ENCODE data around the gene STAT6.
"Not testable (repeated sequence)": the region's sequence is repeated elsewhere in the genome, so short reads cannot be mapped to it uniquely, and the experiment has no call there.

STAT6 gene

DNA sequence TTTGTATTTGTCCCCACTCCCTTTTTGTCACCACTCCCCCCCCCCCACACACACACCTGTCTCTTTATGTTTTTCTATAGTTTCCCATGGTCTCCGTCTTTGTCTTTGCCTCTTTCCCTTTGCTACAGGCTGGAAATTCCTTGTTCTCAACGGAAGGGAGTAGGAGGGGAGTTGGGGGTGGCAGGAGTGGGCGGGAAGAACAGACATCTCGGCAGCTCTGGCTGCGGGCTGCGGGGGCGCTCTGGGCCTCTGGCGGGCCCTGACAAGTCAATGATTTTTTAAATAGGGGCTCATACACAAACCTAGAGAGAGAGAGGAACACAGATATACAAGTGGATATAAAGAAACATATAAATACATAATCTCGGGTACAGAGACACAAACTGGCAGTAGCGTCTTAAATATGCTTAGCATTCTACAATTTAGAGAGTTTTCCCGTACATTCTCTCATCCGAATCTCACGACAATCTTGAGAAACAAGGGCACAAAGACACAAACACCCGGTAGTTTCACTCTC, 24.6 kb downstream of the STAT6 start:
- ATAC-seq, result no peak

DNA sequence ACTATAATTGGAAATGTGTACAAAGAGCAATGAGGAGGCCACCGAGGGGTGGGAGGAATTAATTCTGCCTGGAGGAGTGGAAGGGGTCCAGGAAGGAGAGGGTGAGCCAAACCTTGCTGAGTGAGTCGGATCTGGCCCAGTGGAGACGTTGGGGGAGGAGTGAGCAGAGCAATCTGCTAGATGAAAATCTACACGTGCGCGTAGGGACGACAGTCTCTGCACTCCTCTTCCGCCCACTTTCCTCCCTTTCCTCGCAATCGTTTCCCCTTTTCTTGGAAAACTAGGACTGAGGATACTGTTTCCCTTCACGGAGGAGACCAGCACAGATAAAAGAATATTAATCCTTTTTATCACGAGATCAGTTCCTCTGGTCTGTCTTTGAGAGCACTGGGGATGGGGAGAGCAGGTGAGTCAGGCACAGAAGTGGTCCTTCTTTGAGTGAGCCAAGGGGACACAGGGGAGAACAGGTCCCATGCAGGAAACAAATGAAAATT, 25.1 kb downstream of the STAT6 start:
- ATAC-seq, result no peak

DNA sequence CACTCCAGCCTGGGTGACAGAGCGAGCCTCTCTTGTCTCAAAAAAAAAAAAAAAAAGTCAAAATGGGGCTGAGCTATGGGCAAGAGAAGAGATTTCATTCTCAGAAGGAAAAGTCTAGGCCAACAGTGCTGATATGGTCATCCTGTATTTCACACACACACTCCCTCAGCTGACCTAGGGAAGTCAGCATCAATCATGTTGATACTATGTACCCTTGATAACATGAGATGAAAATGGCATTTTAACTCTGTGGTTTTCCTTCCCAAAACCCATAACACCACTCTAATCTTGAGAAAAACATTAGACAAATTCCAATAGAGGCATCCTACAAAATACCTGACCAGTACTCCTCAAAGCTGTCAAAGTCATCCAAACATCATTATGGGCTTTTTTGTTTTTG, 30.3 kb downstream of the STAT6 start:
- ATAC-seq, result no peak

DNA sequence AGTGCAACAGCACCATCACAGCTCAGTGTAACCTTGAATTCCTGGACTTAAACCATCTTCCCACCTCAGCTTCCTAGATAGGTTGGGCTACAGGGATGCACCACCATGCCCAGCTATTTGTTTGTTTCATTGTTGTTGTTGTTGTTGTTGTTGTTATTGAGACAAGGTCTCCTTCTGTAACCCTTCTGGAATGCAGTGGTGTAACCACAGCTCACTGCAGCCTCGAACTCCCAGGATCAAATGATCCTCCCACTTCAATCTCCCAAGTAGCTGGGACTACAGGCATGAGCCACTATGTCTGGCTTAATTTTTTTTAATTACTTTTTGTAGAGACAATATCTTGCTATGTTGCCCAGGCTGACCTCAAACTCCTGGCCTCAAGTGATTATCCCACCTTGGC, 31.3 kb downstream of the STAT6 start:
- ATAC-seq, result no peak

DNA sequence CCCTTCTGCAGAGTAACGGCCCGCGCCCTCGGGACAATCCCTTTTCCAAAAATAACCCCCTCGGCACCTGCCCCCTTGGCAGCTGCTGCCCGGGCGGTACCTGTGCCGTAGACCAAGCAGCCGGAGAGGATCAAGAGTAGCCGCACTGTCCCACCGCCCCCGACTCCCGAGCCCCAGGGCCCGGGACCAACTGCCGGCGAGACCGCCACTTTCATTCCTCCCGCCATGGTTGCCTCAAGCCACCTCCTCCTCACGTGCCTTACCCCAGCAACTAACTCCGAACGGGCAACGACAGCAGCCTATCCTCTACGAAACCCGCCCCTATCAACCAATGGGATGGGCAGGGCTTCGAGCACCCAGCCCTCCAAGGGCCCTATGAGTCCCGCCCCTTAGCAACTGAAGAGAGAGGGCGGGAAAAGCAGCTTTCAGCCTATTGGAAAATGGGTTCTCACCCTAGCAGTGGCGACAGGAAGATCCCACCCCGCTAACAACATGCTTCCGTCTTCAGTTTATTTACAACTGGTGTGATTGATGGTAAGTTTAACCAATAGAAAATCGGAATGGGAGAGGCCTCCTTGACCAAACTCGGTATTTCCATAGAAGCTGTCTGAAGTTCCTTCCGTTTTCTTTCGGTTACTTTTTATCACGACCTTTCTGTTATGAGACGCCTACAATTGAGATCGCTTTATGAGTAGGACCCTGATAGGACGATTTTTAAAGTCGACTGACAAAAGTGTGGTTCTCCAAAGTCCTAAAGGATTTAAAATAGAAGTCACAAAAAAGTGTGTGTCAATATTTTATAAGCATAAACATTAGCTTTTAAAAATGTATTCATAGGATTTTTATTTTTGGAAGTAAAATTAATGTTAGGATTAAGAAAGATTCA, 32.4 kb downstream of the STAT6 start, which contains the start of gene NEMP1:
NEMP1 (minus strand) TSS at position 273 of the 886 bp plus-strand sequence; CDS start at position 227, 46 bp downstream.
- ATAC-seq, result peak; percentile 96 to 97

DNA sequence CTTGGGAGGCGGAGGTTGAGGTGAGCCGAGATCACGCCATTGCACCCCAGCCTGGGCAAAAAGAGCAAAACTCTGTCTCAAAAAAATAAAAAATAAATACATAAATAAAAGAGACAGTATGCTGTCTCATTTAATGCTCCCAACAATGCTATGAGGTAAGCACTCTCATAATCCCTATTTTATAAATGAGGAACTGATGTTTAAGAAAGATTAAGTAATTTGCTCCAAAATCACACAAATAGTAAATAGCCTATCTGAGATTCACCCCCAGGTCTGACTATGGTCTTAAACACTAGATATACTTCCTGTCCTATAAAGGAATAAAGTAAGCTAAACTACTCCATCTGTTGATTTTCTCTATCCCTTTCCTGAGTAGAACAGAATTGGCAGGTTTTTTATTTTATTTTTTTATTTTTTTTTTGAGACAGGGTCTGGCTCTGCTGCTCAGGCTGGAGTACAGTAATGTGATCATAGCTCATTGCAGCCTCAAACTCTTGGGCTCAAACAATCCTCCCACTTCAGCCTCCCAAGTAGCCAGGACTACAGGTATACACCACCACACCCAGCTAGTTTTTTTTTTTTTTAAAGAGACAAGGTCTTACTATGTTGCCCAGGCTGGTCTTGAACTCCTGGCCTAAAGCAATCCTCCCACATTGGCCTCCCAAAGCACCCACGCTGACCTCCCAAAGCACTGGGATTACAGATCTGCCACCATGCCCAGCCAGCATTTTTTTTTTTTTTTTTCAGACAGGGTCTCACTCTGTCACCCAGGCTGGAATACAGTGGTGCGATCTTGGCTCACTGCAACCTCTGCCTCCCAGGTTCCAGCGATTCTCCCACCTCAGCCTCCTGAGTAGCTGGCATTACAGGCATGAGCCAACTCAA, 37.4 kb downstream of the STAT6 start:
- not testable (repeated sequence) for ATAC-seq

DNA sequence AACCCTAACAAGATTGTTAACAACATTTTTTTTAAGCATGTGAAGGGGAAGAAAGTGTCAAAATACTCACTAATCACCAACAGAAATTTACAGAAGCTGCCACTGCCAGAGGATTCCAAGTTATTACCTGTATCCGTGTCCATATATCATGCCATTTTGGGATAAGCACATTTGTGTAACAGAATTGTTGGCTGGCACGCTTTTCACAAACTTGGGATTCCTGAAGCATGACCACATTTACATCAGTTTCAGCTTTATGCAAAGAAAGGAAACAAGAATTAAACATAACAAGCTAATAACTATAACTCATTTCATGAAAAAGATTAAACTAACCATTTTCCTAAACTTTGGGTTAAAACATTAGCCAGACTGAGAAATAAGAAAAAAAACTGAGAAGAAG, 38.5 kb downstream of the STAT6 start:
- ATAC-seq, result no peak

DNA sequence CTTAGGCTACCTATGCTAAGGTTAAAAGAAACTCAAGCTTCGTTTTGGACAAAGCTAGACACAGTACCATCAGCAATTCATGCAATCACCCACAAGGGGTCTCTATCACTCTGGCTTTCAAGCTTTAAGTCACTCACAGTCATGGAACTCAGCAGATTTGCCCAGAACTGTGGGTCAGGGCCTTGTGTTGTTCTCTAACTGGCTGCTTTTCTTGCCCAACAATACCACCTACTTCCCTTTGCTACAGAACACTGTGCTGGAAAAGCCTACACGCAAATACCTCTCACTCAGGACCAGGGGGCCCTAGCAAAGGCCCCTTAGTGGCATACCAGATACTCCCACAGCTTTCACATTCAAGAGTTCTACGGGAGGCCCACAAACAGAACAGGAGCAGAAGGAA, 41.6 kb downstream of the STAT6 start:
- peak; percentile 89 to 90 for ATAC-seq

DNA sequence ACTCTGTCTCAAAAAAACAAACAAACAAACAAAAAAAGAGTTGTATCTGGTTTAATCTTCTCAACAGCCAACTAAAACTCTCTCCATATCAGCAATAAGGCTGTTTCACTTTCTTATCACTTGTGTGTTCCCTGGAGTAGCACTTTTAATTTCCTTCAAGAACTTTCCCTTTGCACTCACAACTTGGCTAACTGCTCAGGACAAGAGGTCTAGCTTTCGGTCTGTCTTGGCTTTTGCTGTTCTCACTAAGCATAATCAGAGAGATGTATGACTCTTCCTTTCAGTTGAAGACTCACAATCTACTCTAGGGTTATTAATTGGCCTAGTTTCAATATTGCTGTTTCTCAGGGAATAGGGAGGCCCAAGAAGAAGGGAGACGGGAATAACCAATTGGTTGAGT, 44.9 kb downstream of the STAT6 start:
- ATAC-seq, result peak in 1 of 2 donors; percentile 15

DNA sequence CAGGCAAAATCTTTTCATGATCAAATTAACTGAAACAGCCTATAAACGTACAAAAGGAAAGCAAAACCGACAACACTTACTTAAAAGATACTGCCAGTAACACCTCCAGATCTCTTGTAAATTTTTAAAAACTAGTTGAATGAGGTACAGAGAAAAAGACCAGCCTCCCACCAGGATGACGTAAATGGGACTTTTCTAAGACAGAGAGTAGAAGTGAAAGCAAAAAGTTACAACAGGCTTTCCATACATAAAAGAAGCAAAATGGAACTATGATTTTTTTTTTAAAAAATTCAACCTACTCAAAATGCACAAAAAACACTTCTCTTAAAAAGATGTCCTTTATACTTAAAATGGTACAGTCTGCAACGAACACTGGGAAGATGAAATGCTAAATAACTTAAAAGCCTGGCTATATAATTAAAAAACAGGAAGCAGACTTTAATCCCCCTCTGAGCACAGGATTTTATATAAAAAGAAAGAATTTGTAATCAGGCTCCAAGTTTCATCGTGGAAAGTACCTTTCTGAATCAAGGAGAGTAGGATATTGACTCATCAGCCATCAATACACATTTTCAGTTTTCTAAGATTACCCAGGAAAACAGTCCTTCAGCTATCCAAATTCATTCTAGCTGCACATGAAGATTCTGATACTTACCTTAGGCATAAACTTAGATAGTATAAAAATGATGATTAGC, 47.0 kb downstream of the STAT6 start:
- ATAC-seq, result peak; percentile 90 to 92

DNA sequence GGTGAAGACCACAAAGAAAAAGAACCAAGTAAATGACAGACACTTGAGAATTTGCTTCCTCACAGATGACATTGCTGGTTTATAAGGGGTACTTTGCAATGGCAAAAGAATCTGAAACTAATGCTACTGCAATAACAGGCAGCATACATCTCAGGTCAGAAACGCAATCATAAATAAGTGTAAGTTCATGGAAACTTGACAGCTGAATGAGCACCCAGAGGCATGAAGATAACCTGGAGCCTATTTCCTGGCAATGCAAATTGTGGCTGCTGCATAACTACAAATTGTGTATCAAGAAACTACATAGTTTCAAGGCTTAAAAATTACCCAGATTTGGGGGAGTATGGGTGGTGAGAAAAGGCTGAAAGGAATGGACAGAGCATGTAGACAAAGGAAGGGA, 52.7 kb downstream of the STAT6 start:
- no peak for ATAC-seq

DNA sequence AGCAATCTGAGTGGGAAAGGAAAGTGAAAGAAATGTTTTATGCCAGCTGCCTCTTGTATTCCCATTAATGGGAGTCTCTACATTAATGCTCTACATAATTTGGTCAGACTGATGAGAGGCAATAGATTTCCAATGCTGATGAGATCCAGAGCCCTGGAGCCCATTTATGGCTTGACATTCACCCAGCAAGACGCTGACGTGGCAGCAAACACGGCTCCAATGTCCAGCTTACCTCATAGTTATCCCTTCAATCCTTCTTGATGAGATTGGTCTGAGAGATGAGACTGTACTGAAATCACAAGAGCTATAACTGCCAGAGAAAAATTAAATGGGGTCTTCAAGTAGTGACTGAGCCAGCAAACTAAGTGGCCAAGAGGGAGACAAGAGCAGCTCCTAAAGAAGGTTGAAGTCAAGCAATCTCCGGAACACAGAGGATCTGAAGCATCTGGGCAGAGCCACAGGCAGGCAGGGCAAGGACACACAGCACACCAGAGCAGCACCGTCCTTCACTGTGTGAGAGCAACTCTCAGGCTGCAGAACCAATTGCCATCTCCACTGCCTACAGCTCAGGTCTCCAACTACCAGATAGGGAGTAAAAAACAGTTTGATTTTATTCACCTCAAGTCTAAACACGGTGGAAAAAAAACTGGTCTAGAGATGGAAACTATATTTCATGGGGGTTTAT, 54.0 kb downstream of the STAT6 start:
- ATAC-seq, result no peak

DNA sequence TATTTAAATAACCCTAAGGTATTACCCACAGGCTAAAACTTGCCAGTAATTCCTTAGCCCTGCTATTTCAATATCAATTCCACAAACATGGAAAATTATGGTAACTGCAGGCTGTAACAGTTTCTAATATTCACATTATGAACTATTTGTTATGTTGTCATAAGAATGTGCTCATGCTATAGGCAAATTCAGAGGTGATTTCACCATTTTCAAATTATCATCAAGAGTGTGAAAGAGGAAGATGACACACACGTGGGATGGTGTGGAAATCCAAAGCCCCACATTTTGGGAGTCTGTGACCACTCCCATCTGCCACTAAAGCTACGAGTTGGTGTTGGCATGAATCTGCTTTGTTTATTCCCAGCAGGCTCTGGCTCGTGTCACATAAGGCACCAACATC, 55.3 kb downstream of the STAT6 start:
- no peak for ATAC-seq

DNA sequence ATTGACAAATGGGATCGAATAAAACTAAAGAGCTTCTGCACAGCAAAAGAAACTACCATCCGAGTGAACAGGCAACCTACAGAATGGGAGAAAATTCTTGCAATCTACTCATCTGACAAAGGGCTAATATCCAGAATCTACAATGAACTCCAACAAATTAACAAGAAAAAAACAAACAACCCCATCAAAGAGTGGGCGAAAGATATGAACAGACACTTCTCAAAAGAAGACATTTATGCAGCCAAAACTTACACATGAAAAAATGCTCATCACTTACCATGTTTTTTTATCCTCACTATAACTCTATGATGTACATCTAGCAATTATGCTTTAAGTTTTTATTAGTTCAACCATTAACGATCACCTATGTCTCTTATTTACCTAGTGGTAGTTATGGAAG, 57.3 kb downstream of the STAT6 start:
- ATAC-seq, result not testable (repeated sequence)

DNA sequence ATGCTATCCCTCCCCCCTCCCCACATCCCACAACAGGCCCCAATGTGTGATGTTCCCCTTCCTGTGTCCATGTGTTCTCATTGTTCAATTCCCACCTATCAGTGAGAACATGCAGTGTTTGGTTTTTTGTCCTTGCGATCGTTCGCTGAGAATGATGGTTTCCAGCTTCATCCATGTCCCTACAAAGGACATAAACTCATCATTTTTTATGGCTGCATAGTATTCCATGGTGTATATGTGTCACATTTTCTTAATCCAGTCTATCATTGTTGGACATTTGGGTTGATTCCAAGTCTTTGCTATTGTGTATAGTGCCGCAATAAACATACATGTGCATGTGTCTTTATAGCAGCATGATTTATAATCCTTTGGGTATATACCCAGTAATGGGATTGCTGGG, 58.0 kb downstream of the STAT6 start:
- not testable (repeated sequence) for ATAC-seq

DNA sequence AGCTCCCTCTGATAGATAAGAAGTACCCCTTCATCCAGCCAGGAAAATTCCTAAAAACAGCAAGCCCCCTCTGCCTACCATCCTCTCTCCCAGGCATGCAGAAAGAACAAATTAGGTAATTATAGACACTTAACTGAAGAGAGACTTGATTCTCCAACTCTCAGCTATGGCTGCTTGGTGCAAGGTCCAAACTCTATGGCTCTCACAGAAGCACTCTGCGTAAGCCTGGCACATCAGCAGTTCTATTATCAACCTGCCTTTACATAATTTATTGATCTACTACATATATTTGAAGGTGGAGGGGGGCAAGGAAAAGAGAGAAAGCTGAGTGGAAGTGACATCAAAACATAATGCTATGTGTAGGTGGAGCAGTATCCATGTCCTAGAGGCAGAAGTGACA, 60.2 kb downstream of the STAT6 start:
- no peak for ATAC-seq

DNA sequence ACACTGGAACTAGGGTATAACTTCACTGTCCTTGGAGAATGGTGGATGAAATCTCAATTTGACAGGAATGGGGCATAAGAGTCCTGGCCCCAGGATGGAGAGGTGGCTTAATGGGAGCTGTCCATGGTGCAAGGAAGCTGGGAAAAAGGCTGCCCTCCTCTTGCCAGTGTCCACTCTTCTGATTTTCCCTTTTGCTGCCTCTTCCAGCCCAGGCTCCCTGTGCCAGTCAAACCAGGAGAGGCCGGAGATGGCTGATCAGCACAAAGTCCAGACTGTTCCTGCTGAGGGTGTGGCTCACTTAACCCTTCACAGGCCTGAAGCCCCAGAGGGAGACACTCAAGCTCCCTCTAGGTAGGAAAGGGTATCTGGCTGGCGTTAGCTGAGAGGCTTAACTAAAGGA, 61.3 kb downstream of the STAT6 start, which contains the start of gene MYO1A:
MYO1A (minus strand) TSS at position 240 of the 400 bp plus-strand sequence. CDS start 1,806 bp downstream, outside the sequence.
- no peak for ATAC-seq

DNA sequence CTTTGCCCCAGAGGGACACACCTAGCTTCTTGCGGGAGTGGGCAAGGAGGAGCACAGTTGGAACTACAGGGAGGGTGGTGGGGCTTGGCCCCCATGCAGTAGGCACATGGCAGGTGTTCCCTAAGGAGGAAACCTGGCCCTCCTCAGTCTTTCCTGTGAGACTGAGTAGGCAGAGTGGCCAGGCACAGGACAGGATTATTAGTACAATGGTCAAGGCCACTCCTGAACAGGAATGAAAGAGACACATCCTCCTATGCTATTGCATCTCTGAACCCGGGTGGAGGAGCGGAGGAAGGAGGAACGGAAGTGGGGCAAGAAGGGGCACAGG, 62.1 kb downstream of the STAT6 start:
- no peak for ATAC-seq

DNA sequence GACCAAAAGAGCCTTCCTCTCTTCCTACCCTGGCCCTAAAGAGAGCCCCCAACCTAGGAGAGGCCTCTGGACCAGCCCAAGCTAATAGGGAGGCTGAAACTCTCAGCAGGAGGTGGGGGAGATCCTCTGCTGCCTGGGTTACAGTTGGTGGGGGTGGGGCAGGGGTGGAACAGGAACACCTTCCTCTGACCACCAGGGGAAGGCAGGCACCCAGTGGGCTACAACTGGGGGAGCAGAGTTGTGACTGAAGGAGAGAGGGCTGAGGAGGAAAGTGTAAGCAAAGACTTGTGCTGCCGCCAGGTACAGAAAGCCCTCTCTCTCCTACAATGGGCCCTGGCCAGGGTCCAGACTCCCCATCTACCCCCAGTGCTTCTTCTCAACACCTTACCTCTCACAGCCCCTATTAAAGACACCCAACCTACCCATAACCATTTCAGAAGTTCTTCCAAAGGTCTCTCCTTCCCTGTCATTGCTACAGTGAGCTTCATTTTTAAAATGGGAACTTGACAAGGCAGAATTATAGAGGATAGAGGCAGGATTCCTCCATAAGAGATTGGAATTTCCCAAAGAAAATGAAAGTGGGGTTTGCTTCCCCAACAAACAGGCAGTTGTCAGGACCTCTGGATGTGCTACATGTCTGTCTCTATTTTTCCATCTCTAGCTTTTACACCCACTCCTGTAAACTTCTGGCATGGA, 62.6 kb downstream of the STAT6 start:
- ATAC-seq, result no peak

DNA sequence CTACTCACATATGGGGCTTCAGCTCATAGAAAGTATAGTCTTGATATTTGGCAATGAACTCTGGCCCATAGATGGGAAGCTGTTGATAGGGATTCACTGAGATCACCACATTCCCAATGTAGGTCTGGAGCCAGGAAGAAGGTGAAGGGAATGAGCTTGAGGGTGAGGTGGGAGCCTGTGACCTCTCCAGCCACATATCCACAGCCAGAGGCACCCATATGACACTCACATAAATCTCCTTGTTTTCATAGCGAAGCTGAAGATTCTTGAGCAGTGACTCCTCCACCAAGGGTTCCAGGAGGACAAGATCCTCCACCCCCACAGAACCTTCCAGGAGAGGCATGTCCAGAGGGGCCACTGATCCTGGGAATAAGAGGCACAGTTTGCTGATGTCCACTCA, 63.2 kb downstream of the STAT6 start:
- no peak for ATAC-seq
